HG02759 (cell line): ENCODE results near the gene LMAN2.

Experiments used
- ATAC-seq: cut with Tn5 transposase; IDR thresholded peaks from one replicate; pipeline ENCODE4 v1.9.1; 2021; ENCODE audit warnings: mild to moderate bottlenecking, moderate library complexity; ENCODE audit not compliant: unreplicated experiment

Gene LMAN2

DNA sequence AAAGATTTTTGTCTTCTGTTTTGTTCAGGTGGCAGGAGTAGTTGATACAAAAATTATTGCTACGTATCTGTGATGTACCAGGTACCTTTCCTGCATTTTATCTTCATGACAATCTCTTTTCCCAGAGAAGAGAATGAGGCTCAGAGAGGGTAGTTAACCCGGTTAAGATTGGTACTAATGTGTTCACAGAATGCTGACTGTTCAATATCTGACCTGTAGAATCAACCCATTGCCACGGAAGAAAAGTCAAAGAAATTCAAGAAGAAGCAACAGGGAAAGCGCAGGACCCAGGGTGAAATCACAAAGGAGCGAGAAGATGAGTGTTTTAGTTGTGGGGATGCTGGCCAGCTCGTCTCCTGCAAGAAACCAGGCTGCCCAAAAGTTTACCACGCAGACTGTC, 59.7 kb downstream of the LMAN2 start:
- ATAC-seq, result no peak

DNA sequence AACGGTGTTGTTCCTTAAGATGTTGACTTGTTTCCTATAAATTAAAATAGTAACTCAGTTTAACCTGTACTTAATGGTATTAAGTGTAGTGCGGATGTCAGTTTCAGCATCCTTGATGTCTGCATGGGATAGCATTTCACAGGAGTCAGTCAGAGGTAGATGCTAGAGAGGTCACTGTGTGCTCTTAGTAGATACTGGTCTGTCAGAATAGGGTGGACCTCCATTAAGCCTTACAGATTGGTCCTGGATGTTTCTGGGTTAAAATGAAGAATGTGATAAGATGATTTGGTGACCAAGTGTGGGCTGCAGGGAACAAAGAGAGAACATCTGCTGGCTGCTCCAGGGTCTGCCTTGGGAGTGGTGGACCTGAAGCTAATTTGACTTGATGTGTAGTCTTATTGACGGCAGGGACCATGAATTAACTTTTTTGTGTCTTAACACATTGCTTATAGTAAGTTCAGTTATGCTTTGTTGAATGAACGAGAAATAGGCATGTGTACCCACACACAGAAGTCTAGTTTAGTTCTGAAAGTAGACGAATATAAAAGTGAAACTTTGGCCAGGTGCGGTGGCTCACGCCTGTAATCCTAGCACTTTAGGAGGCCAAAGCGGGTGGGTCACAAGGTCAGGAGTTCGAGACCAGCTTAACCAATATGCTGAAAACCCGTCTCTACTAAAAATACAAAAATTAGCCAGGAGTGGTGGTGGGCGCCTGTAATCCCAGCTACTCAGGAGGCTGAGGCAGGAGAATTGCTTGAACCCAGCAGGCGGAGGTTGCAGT, 60.5 kb downstream of the LMAN2 start:
- ATAC-seq, result no peak

DNA sequence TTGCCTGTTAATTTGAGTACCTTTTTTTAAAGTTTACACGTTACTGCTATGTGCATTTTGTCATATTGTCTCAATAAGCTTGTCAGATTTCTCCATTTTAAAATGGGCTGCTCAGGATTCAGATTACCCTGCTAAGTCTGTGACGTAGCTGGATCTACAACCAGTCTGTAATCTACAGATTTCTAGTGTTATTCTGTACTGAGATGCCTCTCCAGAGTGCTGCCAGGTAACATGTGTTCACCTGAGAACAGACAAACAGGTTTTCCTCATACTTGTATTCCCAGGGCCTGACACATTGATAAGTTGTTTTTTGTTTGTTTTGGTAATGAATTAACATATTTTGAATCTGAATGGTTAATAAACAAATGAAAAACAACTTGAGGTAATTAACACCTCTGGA, 63.3 kb downstream of the LMAN2 start:
- ATAC-seq, result no peak
